Left lung (tissue), 10 donors: ENCODE results near the gene AMDHD2. TPM values are rescaled to one million over a fixed set of nuclear protein-coding genes. Genes with fewer than 3 reads are reported as not detected.

Source experiments
- ATAC-seq: fragments of 200-7000 bp; cut with Tn5 transposase; one replicate; pipeline ENCODE4 v1.9.1; 2020; ENCODE audit warnings: moderate library complexity
- DNase-seq, 4 donors: peaks; one replicate each; pipeline ENCODE4 v3.0.0-alpha.2; 2013 to 2020
- H3K27ac ChIP-seq, 2 donors: fragments of 200-600 bp; sonication (generic) in 1 of 2; one replicate each; pipeline versions ENCODE4 v1.5.0 to v1.8.0; 2020 to 2021
- H3K27me3 ChIP-seq, 2 donors: fragments of 200-600 bp; sonication (generic) in 1 of 2; one replicate each; pipeline versions ENCODE4 v1.5.0 to v1.8.0; 2020 to 2021
- H3K36me3 ChIP-seq, 2 donors: fragments of 200-600 bp; sonication (generic) in 1 of 2; one replicate each; pipeline versions ENCODE4 v1.5.0 to v1.8.0; 2020 to 2021
- H3K4me1 ChIP-seq, 2 donors: fragments of 200-600 bp; one replicate each; pipeline ENCODE4 v1.8.0; 2021
- H3K4me3 ChIP-seq, 2 donors: fragments of 200-600 bp; sonication (generic) in 1 of 2; one replicate each; pipeline versions ENCODE4 v1.5.0 to v1.8.0; 2020 to 2021; ENCODE audit warnings: mild to moderate bottlenecking in 1 of 2
- H3K9me3 ChIP-seq, 2 donors: fragments of 200-600 bp; sonication (generic) in 1 of 2; one replicate each; pipeline versions ENCODE4 v1.5.0 to v1.8.0; 2020 to 2021
- CTCF ChIP-seq, 2 donors: fragments of 200-600 bp; sonication (generic) in 1 of 2; IDR thresholded peaks; one replicate each; pipeline versions ENCODE4 v1.5.0 to v1.8.0; 2021; ENCODE audit warnings: antibody characterized with exemption in 2 of 2
- intact Hi-C, 2 donors: fragments of 100-400 bp; cut with DNase I; formaldehyde crosslinking; loops; one replicate each; pipeline versions ENCODE4 v1.11.2 to v1.14.2; 2022
- polyA plus RNA-seq, 6 donors: library from polyadenylated mRNA; unstranded; fragments of 120-200 nt; gene quantifications; one replicate each; pipeline ENCODE4 v1.2.1, GENCODE V29; 2013; ENCODE audit not compliant: insufficient read length in 6 of 6
- total RNA-seq, 2 donors: library from RNA; stranded (reverse); fragmentation: NEBNext Ultra II Directional; extraction: Animal tissue kit (Norgen Biotek cat#: 25700); gene quantifications; one replicate each; pipeline ENCODE4 v1.2.1, GENCODE V29; 2021
- donor health status: DM: no; HTN: yes; CAD: no.
- donor health status: DM: no; HTN: no; CAD: no.

The AMDHD2 gene
- total and polyA plus RNA-seq, 8 donors = 13.4 to 62.4 (median 17.4) TPM

GRCh38 chr16:2482249-2482648 is 37.9 kb upstream of the AMDHD2 start:
- no peaks in the 10 kb centered on the region for H3K9me3 ChIP-seq
- no peak for TF ChIP-seq CTCF (IDR thresholded peaks at IDR 0.05)
- peaks cover 37 to 68% of the 10 kb centered on the region in 2 donors for H3K4me1 ChIP-seq
- H3K27me3 ChIP-seq = no peaks in the 10 kb centered on the region
- ATAC-seq (no peak), DNase-seq (no peak)
- H3K36me3 ChIP-seq = peaks cover 0 to 5% of the 10 kb centered on the region in 2 donors
- H3K4me3 ChIP-seq = no peak overlapping the region
- H3K27ac ChIP-seq = no peak overlapping the region
- intact Hi-C loops = no loop called here

DNA sequence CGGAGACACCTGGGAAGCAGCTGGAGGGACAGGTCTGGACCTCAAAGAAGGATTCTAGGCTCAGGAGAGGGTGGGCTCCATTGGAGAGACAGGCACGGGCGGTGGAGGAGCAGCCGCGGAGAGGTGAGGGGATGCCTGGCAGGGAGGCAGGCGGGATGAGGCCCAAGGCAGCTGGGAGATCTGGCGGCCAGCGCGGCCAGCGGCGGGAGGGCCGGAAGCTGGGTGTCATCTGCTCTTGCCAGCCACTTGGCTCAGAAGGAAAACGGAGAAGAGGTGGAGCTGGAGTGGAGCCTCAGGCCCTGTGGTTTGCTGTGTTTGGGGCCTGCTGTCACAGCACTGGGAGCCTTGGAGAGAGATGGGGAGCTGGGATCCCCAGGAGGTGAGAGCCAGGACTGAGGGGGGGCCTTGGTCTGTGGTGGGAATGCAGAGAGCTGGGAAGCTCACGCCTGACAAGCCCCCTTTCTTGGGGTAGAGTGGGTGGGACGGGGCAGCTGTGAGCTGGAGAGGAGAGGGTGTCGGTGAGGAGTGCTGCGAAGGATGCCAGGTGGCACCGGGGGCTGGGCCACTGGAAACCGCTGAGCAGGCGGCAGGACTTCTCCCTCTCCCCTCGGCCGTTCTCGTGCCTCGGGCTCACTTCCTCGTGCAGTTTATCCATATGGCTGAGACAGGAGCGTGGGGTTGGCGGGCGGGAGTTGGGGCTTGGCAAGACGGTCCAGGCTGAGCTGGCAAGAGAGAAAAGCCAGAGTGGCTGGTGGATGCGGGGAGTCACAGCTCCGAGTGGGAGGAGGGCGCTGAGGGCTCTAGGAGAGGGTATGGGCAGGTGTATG is 37.2 kb upstream of the AMDHD2 start:
- DNase-seq = peak in 1 of 4 donors; percentile 77
- no peak for TF ChIP-seq CTCF (IDR thresholded peaks at IDR 0.05)
- Histone ChIP-seq H3K9me3 (no peaks in the 10 kb centered on the region), H3K4me3 (no peak overlapping the region), H3K27ac (peak overlapping the region in 1 of 2 donors; percentile 45), H3K36me3 (peaks cover 0 to 5% of the 10 kb centered on the region in 2 donors), H3K4me1 (peaks cover 34 to 68% of the 10 kb centered on the region in 2 donors), H3K27me3 (no peaks in the 10 kb centered on the region)
- intact Hi-C loops = no loop called here
- peak; percentile 35 for ATAC-seq

DNA sequence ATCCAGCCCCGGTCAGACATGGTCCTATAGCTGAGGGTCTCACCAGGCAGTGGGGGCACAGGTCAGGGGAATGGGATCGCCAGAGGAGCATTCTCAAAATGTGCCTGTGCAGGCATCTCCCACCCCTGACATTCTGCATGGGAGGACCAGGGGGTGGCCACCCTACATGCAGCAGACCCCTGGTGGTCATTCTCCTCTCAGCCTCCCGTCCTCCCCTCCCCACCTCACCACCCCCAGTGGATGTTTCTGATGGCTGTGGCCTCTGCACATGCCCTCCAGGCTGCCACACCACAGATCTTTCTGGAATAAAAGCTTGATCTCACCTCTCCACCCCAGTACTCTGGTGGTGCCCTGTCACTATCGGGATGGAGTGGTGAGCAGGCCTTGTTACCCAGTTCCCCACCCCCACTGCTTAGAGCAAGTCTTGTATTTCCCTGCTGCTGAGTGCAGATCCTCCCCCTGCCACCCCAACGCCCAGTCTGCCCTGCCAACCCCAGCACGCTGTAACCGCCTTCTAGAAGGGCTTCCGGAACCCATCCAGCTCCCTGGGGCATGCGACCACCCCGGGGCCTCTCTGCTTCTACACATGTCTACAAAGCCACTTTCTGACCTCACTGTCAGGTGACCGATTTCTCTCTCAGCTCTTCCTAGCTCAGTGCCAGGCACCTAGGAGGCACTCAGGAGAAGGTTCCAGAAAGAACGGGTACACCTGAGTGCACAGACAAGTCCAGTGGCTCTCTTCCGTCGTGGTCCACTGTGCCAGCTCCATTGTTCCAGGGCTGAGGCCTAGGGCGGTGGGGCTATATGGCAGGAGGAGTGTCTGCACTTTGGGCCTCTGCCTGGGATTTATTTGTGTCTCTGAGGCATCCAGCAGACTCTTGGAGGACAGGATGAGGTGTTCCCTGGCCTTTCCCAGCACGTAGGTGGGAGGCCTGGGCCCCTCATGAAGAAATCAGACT is 36.0 kb upstream of the AMDHD2 start:
- H3K4me1 ChIP-seq = peaks cover 29 to 73% of the 10 kb centered on the region in 2 donors
- no peak overlapping the region for H3K4me3 ChIP-seq
- intact Hi-C loops = no loop called here
- TF ChIP-seq CTCF (IDR thresholded peaks at IDR 0.05) = no peak
- H3K36me3 ChIP-seq = peaks cover 0 to 5% of the 10 kb centered on the region in 2 donors
- H3K27me3 ChIP-seq = no peaks in the 10 kb centered on the region
- no peaks in the 10 kb centered on the region for H3K9me3 ChIP-seq
- no peak overlapping the region for H3K27ac ChIP-seq
- no peak for ATAC-seq
- DNase-seq = no peak

DNA sequence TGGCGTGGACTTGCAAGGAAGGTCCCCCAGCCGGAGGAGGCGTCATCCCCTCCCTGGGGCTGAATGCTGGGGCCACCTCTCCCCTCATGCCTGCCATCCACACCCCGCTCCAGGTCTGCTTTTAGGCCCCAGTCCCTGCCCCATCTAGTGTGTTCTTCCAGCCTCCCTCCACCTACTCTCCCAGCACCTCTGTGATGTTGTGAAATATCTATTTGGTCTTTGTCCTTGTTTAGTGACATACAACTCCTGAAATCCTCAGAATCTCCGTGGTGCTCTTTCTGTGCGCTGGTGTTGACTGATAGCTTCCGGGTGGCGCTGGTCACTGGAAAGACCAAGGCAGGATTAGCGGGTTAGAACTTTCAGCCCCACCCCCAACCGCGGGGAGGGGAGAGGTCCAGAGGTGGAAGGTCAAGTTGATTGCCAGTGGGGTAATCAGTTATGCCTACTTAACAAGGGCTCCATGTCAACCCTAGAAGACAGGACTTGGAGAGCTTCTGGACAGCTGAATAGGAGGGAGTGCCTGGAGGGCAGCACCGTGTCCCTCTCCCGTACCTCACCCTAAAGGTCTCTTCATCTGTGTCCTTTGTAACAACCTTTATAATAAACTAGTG is 35.2 kb upstream of the AMDHD2 start:
- no peak overlapping the region for H3K4me3 ChIP-seq
- no peak for TF ChIP-seq CTCF (IDR thresholded peaks at IDR 0.05)
- no peak for DNase-seq
- intact Hi-C loops = no loop called here
- peak overlapping the region in 1 of 2 donors; percentile 24 for H3K27ac ChIP-seq
- H3K27me3 ChIP-seq = no peaks in the 10 kb centered on the region
- peaks cover 29 to 73% of the 10 kb centered on the region in 2 donors for H3K4me1 ChIP-seq
- H3K9me3 ChIP-seq = no peaks in the 10 kb centered on the region
- ATAC-seq = no peak
- peaks cover 0 to 6% of the 10 kb centered on the region in 2 donors for H3K36me3 ChIP-seq
